ENCODE results near the gene BRD9.

The BRD9 gene

DNA sequence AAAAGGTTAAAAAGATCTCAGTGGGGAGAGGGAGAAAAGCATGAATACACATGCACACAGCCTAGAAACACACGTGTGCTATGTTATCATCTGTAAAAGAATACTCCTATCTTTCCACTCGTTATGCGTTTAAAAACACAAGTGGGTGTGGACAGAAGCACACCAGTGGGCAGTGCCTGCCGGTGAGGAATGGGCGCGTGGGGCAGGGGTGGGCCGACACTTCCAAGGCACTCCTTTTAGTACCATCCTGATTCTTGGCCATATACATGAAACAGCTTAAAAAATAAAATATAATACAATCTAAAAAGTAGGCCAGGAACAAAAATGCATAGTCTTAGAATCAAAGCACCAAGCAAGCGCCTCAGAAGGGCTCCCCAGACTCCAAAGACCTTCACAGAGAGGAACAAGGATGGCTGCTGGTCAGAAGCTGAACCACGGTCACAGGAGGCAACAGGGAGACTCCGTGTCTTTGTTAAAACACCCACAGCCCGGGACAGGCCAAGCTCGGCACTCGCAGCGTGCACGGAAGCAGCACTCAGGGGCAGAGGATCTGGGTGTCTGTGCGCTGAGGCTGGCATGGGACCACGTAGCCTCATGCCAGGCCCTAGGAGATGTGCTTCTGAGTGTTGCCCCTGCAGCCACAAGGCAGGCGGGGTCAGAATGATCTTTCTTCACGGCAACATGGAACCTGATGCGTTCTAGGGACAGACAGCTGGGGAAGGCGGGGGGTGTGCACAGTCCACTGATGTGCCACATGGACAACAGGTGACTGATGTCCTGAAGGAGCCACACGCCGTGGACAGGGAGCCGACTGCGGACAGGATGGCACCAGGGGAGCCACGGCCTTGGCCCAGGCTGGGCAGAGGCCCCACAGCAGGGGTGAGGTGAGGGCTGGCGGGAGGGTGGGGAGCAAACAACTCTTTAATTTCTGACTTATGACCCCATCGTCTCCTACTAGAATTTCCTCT is 15.9 kb downstream of the BRD9 start:
- DNase-seq = no peak

DNA sequence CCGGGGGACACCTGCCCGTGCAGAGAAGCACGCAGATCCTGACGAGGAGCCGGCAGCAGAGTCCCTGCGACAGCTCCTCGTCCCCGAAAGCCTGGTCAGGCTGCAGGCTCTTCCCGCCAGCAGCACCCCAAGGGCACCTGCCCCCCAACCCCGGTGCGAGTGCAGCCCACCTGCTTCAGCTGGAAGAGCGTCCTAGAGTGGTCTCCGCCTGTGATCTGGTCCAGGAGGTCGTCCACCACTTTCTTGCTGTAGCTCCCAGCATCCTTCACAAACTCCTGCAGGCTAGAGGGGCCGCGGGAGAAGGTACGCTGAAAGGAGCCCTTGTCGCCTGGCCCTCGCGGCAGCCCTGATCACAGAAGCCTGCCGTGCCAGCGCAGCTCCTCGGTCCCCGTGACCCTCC is 16.7 kb downstream of the BRD9 start:
- DNase-seq = no peak

DNA sequence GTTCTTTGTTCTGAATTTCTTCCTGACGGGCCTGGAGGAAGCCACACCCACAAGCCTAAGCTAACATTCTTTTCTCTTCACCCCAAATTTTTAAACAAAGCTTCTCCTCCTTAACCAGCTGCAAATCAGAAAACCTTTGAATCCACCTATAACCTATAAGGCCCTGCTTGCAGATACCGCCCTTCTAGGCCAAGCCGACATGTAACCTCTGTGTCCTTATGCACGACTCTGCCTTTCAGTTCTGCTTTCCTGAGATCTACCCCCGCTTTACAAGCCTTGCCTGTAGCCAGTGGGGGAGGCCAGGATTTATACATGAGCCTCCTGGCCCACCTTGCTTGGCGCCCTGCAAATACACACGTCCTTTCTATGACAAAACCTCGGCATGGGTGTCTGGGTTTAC is 19.3 kb downstream of the BRD9 start:
- no peak for DNase-seq

- no peak for DNase-seq
Observed at GRCh38 chr5:872301-872700, 20.3 kb downstream of the BRD9 start.

- DNase-seq = no peak
Observed at GRCh38 chr5:871596-872298, 20.9 kb downstream of the BRD9 start.

DNA sequence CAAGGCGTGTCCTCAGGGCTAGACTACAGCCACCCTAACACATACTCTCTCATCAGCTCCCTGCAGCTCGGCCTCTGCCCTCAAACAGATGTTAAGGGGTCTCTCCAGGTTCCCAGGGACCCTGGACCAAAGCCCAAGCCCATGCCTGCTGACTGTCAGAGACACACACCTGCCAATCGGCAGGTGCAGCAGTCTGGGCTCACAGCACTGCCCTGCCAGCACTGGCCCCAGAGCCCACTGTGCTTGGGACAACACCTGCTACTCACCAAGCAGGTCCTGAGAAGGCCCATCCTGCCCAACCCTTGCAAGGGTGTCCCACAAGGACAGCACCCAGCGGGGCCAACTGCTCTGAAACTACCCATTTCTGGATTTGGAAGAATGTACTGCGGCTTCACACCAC is 21.6 kb downstream of the BRD9 start:
- DNase-seq = no peak

DNA sequence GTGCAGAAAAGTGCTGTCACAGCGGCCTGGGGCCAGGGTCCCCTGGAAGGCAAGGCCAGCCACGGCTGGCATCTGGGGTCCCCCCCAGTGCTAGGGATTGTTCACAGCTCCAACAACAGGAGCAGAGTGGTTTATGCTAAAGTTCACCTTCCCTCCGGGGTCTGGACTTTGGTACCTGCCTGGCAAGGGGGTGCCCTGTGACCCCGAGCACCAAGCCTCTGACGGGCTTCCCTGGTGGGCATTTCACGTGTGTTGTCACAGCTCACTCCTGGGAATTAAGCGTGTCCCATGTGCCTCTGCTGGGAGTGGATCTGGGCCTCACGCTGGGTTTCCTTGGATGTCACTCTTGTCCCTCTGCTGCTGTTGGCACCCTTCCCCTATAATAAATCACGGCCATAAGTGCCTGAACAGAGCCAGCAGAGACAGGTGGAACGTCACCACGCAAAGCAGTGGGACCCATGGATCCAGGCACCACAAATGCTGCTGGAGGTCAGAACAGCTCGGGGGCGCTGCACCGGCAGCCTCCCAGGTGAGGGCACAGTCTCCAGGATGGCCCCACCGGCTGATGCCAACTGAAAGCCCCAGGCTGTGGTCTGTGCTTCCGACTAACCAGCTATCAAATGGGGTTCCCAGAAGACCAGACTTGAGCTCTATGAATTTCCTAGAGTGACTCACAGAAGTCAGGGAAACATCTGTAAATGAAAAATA is 24.0 kb downstream of the BRD9 start:
- DNase-seq = no peak

GRCh38 chr5:867300-867870 is 25.2 kb downstream of the BRD9 start:
- no peak for DNase-seq

DNA sequence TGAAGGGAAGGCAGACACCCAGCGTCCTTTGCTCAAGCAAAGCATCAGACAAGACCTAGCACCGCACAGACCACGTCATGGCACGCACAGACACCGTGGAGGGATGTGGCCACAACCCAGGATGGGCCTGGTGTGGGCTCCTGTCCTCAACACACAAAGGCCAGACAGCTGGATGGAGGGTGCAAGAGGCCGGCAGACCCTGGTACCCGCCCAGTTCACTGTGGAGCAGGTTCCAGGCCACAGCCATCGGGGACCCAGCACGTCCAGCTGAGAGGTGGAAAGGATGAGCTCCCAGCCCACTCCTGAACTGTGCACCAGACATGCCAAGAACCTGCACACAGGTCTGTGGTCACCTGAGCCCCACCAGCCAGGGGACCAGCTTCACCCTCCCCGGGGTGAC is 26.8 kb downstream of the BRD9 start:
- no peak for DNase-seq

DNA sequence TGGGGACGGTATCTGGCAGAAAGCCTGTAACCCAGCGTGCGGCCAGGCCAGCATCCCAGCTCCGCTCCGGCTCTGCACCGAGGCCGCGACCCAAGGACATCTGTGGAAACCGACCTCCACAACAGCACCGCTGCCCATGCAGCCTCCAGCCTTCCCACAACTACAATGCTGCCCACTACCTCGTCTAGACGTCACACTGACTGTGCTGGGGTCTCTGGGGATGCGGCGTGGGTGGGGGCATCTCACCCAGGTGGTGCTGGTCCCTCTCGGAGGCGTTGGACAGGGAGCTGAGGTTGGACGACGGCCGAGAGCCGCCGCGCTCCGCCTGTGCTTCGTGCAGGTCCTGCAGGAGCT is 27.5 kb downstream of the BRD9 start:
- no peak for DNase-seq

- DNase-seq = no peak
Observed at GRCh38 chr5:864492-865167, 28.0 kb downstream of the BRD9 start.

GRCh38 chr5:863244-863805 is 29.3 kb downstream of the BRD9 start:
- no peak for DNase-seq

- DNase-seq = no peak
Observed at GRCh38 chr5:862367-863243, 30.0 kb downstream of the BRD9 start.

DNA sequence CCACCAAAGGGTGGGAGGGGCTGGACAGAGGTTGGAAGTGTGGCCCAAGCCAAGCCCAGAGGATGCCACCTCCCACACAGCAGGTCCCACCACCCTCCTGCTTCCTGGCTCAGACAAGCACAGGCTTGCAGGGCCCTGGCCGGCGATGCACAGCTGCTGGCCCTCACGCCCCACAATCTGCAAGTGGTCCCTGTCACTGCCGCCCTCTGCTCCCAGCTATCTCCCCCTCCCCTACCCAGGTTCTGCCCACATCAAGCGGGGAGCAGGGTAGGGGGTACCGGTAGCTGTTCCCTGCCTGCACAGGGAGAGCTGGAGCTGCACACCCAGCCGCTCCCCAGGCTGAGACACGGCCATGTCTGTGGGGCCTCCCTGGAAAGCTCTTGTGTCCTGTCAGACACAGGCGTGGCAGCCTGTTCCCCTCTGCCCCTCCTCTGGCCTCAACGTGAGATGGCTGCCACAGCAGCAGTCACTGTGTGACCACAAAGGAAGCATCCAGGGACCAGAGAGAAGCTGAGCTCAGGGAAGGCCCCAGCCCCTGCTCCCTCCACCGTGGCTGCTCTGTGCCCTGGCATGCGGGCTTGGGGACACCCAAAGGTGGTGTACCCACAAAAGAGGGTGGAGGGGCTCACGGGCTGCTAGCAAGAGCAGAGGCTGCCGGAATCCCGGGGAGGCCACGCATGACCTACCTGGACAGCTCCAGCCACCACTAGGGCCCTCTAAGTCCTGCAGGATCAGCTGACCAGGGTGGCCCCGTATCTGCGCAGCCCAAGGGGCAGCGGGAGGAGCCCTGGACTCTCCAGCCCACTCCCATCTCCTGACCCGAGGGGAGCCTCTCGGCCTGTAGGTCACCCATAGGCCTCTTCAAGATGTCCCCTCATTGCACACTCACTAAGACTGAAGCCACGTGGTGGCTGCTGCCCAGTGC is 30.9 kb downstream of the BRD9 start:
- no peak for DNase-seq

DNA sequence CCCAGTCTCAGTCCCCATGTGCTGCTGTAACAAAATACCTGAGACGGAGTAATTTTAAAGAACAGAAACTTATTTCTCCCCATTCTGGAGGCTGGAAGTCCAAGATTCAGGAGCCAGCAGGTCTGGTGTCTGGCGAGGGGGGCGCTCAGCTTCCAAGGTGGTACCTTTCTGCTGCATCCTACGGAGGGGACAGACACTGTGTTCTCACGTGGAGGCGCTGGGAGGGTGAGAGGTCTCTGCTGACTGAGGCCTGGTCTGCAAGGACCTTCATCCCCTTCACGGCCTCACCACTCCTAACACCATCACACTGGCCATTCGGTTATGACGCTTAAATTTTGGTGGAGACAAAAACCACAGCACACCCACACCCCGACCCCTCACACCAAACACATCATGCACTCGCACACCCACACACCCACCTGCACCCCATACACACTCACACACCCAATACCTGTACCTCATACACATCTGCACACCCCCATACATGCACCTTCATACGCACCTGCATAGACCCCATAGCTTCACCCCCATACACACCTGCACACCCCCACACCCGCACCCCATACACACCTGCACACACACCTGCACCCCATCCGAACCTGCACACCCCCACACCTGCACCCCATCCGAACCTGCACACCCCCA is 32.0 kb downstream of the BRD9 start:
- no peak for DNase-seq

- no peak for DNase-seq
Observed at GRCh38 chr5:859798-860296, 32.8 kb downstream of the BRD9 start.

- DNase-seq = no peak
Observed at GRCh38 chr5:859391-859790, 33.2 kb downstream of the BRD9 start.

- DNase-seq = no peak
Observed at GRCh38 chr5:858726-859125, 33.9 kb downstream of the BRD9 start.
